GM19035 (cell line): ENCODE measurements around the gene TMEM117.
"Not testable (repeated sequence)": the region's sequence is repeated elsewhere in the genome, so short reads cannot be mapped to it uniquely, and the experiment has no call there.

Experiments
- ATAC-seq: cut with Tn5 transposase; IDR thresholded peaks from one replicate; pipeline ENCODE4 v1.9.1; 2021; ENCODE audit not compliant: unreplicated experiment

TMEM117 gene

GRCh38 chr12:44193281-44193680 lies 357.4 kb downstream of the TMEM117 start:
- ATAC-seq = peak; percentile 97

GRCh38 chr12:44195719-44196118 lies 359.8 kb downstream of the TMEM117 start:
- not testable (repeated sequence) for ATAC-seq

GRCh38 chr12:44206045-44206444 lies 370.2 kb downstream of the TMEM117 start:
- no peak for ATAC-seq

- no peak for ATAC-seq
Observed at GRCh38 chr12:44217146-44217883, 381.4 kb downstream of the TMEM117 start.

GRCh38 chr12:44223736-44224135 lies 387.9 kb downstream of the TMEM117 start:
- ATAC-seq = no peak

GRCh38 chr12:44224399-44225148 lies 388.7 kb downstream of the TMEM117 start:
- ATAC-seq = no peak

GRCh38 chr12:44225149-44225510 lies 389.2 kb downstream of the TMEM117 start:
- ATAC-seq = no peak

- ATAC-seq = no peak
Observed at GRCh38 chr12:44227616-44228015, 391.7 kb downstream of the TMEM117 start.

- ATAC-seq = no peak
Observed at GRCh38 chr12:44229846-44230245, 394.0 kb downstream of the TMEM117 start.

GRCh38 chr12:44235674-44236073 lies 399.8 kb downstream of the TMEM117 start:
- ATAC-seq = no peak

GRCh38 chr12:44240186-44240585 lies 404.3 kb downstream of the TMEM117 start:
- ATAC-seq = no peak

- no peak for ATAC-seq
Observed at GRCh38 chr12:44245932-44246331, 410.1 kb downstream of the TMEM117 start.

- ATAC-seq = no peak
Observed at GRCh38 chr12:44246482-44247105, 410.7 kb downstream of the TMEM117 start.

GRCh38 chr12:44247588-44247987 lies 411.7 kb downstream of the TMEM117 start:
- ATAC-seq = no peak

GRCh38 chr12:44248436-44248835 lies 412.6 kb downstream of the TMEM117 start:
- ATAC-seq = no peak

- ATAC-seq = not testable (repeated sequence)
Observed at GRCh38 chr12:44250440-44250839, 414.6 kb downstream of the TMEM117 start.

GRCh38 chr12:44253338-44253856 lies 417.5 kb downstream of the TMEM117 start:
- ATAC-seq = no peak

GRCh38 chr12:44258246-44258645 lies 422.4 kb downstream of the TMEM117 start:
- no peak for ATAC-seq

GRCh38 chr12:44259890-44260289 lies 424.0 kb downstream of the TMEM117 start:
- ATAC-seq = no peak

- ATAC-seq = no peak
Observed at GRCh38 chr12:44260581-44260980, 424.7 kb downstream of the TMEM117 start.

- ATAC-seq = no peak
Observed at GRCh38 chr12:44285321-44285960, 449.6 kb downstream of the TMEM117 start.
